ENCODE measurements around the gene KIT. TPM values are rescaled to one million over a fixed set of nuclear protein-coding genes. Genes with fewer than 3 reads are reported as not detected.
"Not testable (repeated sequence)": the region's sequence is repeated elsewhere in the genome, so short reads cannot be mapped to it uniquely, and the experiment has no call there.

KIT gene
- 5.6 and 12.9 TPM in 2 replicates for total RNA-seq

- peak; percentile 55 for DNase-seq
Measured at GRCh38 chr4:54657551-54658251, at the start of gene KIT. Gene KIT, plus strand, starts transcription at chr4:54657957. Its CDS starts 58 bp downstream, at chr4:54658015.

- DNase-seq, result no peak
Measured at GRCh38 chr4:54609310-54609709, 48.4 kb upstream of the KIT start.

- DNase-seq, result no peak
Measured at GRCh38 chr4:54614149-54614548, 43.6 kb upstream of the KIT start.

- DNase-seq, result no peak
Measured at GRCh38 chr4:54620773-54621172, 37.0 kb upstream of the KIT start.

- no peak for DNase-seq
Measured at GRCh38 chr4:54625391-54625790, 32.4 kb upstream of the KIT start.

- no peak for DNase-seq
Measured at GRCh38 chr4:54626113-54626512, 31.6 kb upstream of the KIT start.

GRCh38 chr4:54632537-54632936 lies 25.2 kb upstream of the KIT start:
- DNase-seq, result no peak

GRCh38 chr4:54633102-54633740 lies 24.5 kb upstream of the KIT start:
- not testable (repeated sequence) for DNase-seq

GRCh38 chr4:54635318-54635717 lies 22.4 kb upstream of the KIT start:
- DNase-seq, result no peak

GRCh38 chr4:54637325-54637724 lies 20.4 kb upstream of the KIT start:
- no peak for DNase-seq

GRCh38 chr4:54641101-54641500 lies 16.7 kb upstream of the KIT start:
- DNase-seq, result not testable (repeated sequence)

- no peak for DNase-seq
Measured at GRCh38 chr4:54643172-54643571, 14.6 kb upstream of the KIT start.

- no peak for DNase-seq
Measured at GRCh38 chr4:54643958-54644751, 13.6 kb upstream of the KIT start.

- no peak for DNase-seq
Measured at GRCh38 chr4:54645830-54646229, 11.9 kb upstream of the KIT start.

GRCh38 chr4:54647070-54647469 lies 10.7 kb upstream of the KIT start:
- no peak for DNase-seq

- no peak for DNase-seq
Measured at GRCh38 chr4:54651050-54651449, 6.7 kb upstream of the KIT start.

- no peak for DNase-seq
Measured at GRCh38 chr4:54654753-54655152, 3.0 kb upstream of the KIT start.

GRCh38 chr4:54657185-54657550 lies 589 bp upstream of the KIT start:
- no peak for DNase-seq

- peak; percentile 56 for DNase-seq
Measured at GRCh38 chr4:54658252-54659093, 716 bp downstream of the KIT start.

- peak; percentile 48 for DNase-seq
Measured at GRCh38 chr4:54659313-54659712, 1.6 kb downstream of the KIT start.

GRCh38 chr4:54659749-54660535 lies 2.2 kb downstream of the KIT start:
- DNase-seq, result peak; percentile 22

GRCh38 chr4:54660591-54660990 lies 2.8 kb downstream of the KIT start:
- no peak for DNase-seq

Data from dermis blood vessel endothelial cell (primary cell).